ENCODE data around the gene SPO11.
"Not testable (repeated sequence)": the region's sequence is repeated elsewhere in the genome, so short reads cannot be mapped to it uniquely, and the experiment has no call there.

The SPO11 gene

DNA sequence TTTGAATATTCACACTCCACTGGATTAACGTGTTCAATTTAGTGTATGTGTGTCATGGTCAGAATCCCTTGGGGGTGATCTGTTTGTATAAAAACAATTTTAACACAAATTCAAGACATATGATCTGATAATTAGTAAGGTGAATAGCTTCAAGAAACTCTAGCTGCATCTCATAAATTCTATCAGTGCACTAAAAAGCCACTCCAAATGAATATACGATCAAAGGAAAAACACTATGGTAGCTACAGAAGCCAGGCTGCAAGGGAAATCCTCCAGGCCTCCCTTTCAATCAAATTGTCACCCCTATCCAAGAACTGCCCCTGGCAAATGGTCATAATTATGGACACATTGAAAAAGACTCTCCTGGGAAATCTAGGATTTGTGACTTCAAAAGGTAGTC, 12.1 kb downstream of the SPO11 start:
- no peak for DNase-seq (ENCODE audit: low read depth)

DNA sequence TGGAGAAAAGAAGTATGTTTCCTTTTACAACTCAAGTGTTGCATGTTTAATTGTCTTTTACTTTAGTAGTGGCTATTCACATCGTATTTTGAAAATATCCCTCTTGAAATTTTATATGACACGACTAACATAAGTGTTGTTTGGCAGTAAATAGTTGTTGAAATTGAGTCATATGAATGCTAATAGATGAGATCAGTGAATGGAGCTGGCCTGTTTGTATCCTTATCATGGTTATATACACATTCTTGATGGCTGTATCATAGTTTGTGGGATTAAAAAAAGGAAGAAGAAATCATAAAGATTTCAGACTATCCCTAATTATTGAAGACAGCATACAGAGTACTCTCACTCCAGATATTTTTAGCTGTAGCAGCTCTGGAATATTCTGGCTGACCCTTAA, 13.2 kb downstream of the SPO11 start:
- no peak for DNase-seq (ENCODE audit: low read depth)

DNA sequence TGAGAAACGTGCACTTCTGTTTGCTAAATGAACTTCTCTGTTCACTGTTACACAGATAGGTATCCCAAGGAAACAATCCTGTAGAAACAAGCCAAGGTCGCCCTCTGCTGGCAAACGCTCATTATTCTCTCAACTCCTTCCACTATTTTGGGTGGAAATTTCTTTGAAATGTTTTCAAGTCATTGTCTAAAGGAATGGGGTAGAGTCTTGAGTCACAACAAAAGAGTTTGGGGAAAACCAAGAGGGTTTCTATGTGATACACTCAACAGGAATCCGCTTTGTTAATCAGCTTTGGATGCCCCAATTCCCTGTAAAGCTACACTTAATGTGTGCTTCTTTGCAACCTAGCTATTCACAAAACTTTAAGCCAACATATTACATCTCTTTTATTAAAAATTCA, 16.9 kb downstream of the SPO11 start:
- peak; percentile 56 for DNase-seq (ENCODE audit: low read depth)

DNA sequence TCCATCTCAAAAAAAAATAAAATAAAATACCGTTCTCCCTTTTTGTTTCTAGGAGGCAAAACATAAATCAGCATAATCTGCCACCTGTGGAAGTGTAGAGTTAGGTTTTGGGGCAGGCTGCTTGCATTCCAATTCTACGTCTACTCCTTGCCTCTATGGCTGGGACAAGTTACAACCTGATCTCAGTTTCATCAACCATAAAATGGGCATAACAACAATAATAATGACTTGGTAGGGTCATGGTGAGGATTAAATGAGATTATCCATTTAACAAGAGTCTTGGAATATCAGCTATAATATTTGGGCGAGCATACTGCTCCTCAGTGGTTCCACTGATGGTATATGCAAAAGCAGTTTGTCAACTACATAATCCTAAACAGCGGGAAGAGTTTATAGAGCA, 17.8 kb downstream of the SPO11 start:
- no peak for DNase-seq (ENCODE audit: low read depth)

DNA sequence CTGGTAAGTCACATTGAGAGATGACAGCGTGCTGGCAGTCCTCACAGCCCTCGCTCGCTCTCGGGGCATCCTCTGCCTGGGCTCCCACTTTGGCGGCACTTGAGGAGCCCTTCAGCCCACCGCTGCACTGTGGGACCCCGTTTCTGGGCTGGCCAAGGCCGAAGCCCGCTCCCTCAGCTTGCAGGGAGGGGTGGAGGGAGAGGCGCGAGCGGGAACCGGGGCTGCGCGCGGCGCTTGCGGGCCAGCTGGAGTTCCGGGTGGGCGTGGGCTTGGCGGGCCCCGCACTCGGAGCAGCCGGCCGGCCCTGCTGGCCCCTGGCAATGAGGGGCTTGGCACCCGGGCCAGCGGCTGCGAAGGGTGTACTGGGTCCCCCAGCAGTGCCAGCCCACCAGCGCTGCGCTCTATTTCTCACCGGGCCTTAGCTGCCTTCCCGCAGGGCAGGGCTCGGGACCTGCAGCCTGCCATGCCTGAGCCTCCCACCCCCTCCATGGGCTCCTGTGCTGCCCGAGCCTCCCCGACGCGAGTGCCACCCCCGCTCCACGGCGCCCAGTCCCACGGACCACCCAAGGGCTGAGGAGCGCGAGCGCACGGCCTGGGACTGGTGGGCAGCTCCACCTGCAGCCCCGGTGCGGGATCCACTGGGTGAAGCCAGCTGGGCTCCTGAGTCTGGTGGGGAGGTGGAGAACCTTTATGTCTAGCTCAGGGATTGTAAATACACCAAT, 18.8 kb downstream of the SPO11 start:
- DNase-seq (ENCODE audit: low read depth): not testable (repeated sequence)

DNA sequence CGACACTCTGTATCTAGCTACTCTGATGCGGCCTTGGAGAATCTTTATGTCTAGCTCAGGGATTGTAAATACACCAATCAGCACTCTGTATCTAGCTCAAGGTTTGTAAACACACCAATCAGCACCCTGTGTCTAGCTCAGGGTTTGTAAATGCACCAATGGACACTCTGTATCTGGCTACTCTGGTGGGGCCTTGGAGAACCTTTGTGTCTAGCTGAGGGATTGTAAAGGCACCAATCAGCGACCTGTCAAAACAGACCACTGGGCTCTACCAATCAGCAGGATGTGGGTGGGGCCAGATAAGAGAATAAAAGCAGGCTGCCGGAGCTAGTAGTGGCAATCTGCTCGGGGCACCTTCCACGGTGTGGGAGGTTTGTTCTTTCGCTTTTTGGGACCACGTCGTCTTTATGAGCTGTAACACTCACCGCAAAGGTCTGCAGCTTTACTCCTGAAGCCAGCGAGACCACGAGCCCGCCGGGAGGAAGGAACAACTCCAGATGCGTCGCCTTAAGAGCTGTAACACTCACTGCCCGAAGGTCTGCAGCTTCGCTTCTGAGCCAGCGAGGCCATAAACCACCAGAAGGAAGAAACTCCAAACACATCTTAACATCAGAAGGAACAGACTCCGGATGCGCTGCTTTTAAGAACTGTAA, 19.4 kb downstream of the SPO11 start:
- DNase-seq (ENCODE audit: low read depth): not testable (repeated sequence)

DNA sequence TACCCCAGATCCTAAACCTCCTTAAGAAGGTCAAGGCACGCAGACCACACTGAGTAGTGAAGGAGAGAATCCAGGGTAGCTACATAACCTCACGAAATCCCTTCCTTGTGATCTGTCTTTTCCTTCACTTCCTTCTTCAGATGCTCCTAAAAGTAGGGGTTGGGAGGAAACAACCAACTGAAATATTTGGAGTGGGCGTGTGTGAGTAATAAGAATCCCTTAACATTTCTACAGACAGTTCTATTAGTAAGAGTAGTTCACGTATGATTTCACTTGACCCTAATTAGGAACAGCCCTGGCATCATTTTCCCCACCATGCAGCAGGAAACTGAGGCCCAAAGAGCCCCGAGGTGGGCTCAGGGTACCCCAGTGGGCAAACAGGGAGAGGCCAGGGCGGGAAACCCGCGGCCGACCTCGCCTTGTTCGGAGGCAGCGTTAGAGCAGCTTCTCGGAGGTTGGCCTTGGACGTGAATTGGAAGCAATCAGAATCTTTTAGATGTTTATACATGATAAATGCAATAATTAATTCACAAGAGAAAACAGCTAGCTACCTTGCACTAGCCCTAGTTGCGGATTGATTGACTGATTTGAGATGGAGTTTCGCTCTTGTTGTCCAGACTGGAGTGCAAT, 20.6 kb downstream of the SPO11 start:
- DNase-seq (ENCODE audit: low read depth): no peak

DNA sequence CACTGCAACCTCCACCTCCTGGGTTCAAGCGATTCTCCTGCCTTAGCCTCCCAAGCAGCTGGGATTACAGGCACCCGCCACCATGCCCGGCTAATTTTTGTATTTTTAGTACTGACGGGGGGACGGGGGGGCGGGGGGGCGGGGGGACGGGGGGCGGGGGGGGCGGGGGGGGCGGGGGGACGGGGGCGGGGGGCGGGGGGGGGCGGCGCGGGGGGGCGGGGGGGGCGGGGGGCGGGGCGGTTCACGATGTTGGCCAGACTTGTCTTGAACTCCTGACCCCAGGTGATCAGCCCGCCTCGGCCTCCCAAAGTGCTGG, 21.1 kb downstream of the SPO11 start:
- DNase-seq (ENCODE audit: low read depth): not testable (repeated sequence)

DNA sequence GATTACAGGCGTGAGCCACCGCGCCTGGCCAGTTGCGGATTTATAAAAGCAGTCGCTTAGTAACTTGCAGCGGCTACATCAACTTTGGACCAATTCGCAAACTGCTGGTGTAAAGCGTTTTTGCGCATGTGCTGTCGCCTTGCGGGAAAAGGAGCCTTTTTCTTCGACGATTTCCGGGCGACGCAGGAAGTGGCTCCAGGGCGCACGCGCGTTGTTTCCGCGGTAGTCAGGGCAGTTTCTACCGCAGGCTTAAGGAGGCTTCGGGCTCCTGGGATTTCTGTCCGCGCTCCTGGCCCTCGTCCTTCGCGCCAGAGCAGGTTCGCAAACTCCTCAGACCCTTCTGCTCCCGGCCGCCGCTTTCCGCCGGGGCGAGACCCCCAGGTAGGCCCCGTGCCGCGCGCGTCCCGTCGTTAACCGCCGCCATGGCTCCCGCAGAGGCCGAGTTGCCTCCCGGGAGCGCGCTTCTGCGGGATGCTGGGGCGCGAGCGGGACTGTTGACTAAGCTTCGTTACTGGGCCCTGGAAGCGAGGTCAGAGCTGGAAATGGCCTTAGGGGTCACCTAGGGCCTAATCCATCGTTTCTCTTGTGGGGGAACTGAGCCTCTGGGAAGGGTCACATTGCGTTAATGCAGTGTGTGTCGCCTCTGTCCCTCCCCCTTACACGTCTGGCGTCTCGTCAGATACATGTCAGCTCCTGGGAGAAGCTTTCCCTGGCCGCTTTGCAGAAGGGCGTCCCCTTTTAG, 21.6 kb downstream of the SPO11 start, which contains the start of gene RAE1:
Gene RAE1 (plus strand): TSS at position 214 of the 742 bp plus-strand sequence. CDS start 2,784 bp downstream, outside the sequence.
- peak; percentile 84 for DNase-seq (ENCODE audit: low read depth)

DNA sequence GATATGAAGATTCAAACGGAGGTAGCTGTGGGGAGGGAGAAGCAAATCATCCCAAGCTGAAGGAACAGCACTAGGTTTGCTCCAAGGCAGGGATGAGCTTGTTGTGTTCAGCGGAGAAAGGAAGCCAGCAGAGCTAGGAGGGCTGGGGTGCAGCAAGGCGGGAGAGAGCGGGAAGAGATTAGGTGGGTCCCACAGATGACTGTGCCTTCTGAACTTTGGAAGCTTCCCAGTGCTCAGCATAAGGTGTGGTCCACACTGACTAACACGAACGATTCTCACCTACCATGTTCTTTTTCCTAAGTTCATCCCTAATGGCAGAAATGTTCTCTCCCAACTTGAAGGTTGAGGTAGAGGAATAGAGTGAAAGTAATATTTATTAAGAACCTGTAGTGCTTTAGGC, 22.7 kb downstream of the SPO11 start:
- no peak for DNase-seq (ENCODE audit: low read depth)

DNA sequence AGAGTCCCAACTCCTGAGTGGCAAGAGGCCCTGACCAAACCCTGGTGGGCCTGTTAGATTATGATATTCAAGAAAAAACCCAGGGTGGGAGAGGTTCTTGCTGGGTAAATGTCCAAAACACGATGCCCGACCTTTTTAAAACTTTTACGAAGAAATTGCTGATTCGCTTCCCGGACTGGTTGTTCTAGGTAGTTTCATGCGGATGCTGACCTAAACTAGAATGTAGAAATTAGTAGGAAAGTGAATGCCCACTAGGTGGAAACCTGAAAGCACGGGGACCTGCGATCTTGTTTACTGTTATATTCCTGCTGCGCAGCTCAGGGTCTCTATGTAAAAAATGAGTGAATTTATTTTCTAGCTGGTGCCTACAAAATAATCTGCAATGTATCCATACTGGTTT, 23.7 kb downstream of the SPO11 start:
- no peak for DNase-seq (ENCODE audit: low read depth)

DNA sequence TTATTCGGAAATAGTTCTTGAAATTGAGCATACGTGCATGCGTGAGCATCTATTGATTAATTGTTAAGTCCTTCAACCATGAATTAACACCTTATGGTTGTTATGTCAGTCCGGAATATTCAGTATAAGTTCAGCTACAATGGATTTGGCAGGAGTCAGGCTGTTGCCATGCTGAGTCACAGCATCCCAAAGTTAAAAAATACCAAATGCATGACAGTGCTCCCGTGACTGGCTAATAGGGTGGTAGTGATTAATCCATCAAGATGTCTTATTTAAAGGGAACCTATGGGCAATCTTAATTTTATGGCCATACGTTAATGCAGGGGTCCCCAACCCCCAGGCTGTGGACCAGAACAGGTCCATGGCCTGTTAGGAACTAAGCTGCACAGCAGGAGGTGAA, 31.9 kb downstream of the SPO11 start:
- no peak for DNase-seq (ENCODE audit: low read depth)

DNA sequence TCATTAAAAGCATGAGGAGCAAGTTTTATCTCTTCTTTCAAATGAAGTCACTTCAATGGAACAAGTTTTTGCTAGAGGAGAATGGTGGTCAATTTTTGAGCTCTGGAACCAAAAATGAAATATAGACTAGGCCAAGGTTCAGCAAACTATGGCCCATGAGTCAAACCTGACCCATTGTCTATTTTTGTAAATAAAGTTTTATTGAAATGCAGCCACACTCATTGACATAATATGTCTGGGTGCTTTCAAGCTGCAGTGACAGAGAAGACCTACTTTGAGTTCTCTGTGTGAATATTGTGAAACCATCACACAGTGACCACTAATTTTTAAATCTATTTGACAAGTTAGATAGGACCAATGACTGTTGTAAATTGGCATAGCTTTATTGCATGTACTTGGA, 34.8 kb downstream of the SPO11 start:
- DNase-seq (ENCODE audit: low read depth): no peak

DNA sequence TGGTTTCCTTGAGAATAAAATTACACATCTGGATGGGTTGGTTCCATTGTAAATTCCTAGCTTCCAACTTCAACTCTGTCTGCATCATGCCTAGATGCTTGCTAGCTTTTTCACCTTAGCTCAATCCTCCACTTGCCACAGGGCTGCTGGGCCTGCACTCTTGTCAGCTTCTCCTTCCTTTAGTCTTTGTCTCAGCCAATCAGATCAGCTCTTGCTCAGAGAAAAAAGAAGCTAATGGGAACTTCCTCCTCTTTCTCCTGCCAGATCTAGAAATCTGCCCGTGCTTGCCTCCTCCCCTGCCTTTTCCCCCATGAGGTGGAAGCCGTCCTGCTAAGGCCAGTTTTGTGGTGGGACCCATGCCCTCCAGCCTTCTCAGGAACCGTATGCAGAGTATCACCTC, 40.0 kb downstream of the SPO11 start:
- no peak for DNase-seq (ENCODE audit: low read depth)

DNA sequence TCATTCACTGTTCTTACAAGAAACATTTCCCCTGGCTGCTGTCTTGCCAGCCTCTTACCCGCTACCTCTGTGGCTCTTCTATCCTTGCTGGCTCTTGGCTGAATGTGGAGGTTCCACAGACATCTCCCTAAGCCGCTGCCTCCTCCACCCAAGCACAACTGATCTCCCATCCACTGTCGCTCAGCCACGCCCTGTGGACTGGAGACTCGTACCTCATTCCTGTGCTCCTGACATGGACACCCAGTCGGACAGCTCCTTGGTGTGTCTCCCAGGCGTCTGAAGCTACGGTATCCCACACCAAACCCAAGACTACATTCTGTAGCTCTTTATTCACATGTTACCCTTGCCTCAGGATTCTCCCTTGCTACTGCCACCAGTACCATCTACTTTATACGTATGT, 40.7 kb downstream of the SPO11 start:
- no peak for DNase-seq (ENCODE audit: low read depth)

DNA sequence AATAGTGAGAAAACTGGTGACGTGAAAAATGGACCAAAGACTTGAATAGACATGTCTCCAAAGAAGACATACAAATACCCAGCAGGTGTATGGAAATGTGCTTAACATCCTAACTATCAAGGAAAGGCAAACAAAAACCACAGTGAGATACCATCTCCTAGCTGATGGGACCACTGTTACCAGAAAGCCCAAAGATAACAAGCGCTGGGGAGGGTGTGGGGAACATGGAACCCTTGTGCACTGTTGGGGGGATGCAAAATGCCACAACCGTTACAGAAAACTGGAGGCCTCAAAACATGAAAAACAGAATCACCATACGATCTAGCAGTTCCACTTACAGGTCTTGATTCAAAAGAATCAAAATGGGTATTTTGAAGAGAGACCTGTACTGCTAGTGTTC, 41.8 kb downstream of the SPO11 start:
- no peak for DNase-seq (ENCODE audit: low read depth)

DNA sequence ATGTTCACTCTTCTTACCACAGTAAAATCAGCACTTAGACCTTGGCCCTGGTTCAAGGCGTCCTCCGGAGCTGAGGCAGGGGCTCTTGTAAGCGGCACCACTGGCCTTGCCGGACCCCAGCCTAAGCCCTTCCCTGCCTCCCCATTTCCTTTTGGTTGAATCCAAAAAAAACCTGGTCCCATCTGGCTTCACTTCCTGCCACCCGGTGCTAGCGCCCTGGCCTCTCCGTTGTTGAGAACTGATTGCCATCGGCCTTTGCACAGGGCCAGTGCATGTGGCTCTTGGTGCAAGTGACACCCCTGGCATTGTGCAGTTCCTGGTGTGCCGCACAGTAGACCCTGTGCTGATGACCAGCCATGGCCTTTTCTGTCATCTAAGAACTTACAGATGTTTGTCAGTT, 42.6 kb downstream of the SPO11 start:
- no peak for DNase-seq (ENCODE audit: low read depth)

DNA sequence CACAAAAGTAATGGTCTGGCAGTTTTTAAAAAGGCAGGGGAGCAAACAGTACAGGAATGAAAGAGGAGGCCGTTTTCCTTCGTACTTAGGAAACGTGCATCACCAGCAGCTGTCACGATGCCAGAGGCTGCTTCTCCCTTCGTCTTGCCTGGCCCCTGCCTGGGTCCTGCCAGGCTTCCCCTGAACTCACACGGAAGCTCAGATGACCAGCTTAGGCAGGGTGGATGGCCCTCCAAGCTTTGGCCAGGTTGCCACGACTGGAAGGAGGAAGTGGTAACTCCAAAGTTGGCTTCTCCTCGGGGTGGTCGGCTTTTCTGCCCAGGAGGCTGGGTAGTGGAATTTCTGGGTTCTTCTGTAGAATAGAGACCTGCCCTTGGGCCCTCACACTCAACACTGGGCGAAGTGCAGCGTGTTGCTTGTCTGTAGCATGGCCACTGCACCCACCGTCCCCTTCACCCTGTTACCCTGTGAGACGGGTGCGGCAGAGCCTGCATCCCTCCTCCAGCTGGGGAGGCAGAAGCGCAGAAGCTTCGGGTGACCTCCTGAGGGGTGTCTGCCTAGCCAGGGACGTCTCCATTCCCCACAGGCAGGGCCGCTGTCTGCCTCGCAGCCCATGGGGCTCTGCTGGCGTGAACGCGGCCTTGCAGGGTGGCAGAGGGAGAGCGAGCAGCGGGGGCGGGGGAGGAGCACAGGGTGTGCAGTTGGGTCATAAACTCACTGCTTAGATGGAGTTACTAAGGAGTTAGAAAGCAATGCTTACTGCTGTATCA, 43.2 kb downstream of the SPO11 start:
- no peak for DNase-seq (ENCODE audit: low read depth)

DNA sequence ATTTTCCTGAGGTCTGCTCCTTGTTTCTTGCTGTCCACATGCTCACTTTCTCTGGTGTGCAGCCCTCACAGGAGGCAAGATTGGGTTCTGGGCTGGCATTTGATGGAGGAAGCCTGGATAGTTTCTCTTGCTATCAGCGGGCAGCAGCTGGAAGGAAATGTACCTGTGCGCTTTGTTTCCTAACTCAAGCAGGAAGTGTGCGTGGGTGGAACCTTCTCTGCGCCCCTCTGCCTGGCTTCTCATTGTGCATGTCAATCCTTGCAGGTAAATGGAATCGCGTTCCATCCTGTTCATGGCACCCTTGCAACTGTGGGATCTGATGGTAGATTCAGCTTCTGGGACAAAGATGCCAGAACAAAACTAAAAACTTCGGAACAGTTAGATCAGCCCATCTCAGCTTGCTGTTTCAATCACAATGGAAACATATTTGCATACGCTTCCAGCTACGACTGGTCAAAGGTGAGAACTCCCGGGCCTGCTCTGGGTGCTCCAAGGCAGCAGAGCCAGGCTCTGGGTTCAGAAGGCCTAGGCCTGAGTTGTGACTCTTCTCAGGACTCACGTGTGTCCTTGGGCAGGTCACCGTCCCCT, 44.8 kb downstream of the SPO11 start:
- DNase-seq (ENCODE audit: low read depth): no peak

DNA sequence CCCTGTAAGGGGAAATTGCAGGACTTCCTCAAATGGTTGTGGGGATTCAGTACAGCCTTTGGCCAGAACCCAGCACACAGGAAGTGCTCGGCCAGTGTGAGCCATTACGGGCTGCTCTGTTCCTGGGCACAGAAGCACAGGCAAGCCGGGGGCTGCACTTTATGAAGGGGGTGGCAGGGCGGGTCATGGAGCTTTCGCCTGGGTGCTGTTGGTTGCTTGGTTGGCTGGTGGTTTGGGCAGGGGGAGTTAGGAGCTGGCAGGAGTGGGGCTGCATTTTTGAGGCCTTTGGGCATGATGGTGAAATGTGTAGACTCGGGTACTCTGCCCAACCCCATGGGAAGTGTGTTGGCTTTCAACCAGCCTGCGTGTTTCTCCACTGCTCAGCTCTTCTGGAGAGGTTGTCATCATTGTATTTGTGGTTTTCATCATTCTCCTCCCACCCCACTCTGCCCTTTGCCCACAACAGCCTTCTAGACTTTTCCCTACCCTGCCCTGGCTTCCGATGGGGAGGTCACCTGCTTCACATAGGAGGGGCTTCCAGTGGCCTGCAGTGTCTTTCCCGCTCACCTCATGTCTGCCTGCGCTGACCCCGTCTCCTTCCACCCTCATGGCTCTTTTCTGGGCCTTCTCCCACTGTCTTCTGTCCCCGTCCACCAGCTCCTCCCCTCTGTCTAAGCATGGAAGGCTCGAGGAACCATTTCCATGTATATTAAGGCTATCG, 45.5 kb downstream of the SPO11 start:
- no peak for DNase-seq (ENCODE audit: low read depth)

DNA sequence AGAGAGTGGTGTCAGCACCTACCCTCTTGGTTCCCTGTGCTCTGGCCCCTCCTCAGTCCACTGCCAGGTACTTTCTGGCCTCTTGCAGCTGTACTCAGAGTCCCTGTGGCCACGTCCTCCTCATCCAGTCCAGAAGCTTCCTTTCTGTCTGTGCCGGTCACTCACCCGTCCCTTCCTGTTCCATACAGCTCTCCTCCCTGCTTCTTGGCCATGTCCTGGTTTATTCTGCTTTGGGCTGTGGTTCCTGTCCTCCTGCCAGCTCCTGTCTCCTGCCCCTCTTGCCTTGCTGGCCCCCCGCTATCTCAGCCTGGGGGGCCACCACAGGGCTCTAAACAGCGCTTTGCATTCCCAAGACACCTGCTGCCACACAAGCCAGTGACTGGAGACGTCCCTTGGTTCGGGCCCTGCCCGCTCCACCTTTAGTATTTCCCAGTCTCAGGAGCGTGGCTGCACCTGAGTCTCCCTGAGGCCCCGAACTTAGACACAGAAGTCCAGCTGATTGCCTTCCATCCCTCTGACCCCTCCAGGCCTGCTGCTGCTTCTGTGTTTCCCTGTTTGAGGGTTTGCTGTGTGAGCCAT, 46.1 kb downstream of the SPO11 start:
- no peak for DNase-seq (ENCODE audit: low read depth)

Data from activated T-cell treated with anti-CD3 and anti-CD28 coated beads for 48 hours (primary cell).